HL-60/S4 (cell line): ENCODE data around the gene VPS33A.
"Not testable (repeated sequence)": the region's sequence is repeated elsewhere in the genome, so short reads cannot be mapped to it uniquely, and the experiment has no call there.

Experiments used
- in situ Hi-C: fragments of 300-500 bp; cut with MboI; formaldehyde crosslinking; loops from 2 replicates; pipeline ENCODE4 v1.14.3; 2022; ENCODE audit warnings: low sequenced_read_pairs

VPS33A gene

GRCh38 chr12:122258462-122258861 lies 7.8 kb downstream of the VPS33A start:
- in situ Hi-C loops = not testable (repeated sequence)

GRCh38 chr12:122250536-122250935 lies 15.8 kb downstream of the VPS33A start:
- in situ Hi-C loops = no loop called here

- in situ Hi-C loops = no loop called here
Observed at GRCh38 chr12:122250047-122250446, 16.2 kb downstream of the VPS33A start.

GRCh38 chr12:122245553-122245952 lies 20.7 kb downstream of the VPS33A start:
- in situ Hi-C loops = no loop called here

- in situ Hi-C loops = no loop called here
Observed at GRCh38 chr12:122244565-122245371, 21.5 kb downstream of the VPS33A start.

- in situ Hi-C loops = no loop called here
Observed at GRCh38 chr12:122243965-122244364, 22.3 kb downstream of the VPS33A start.

- in situ Hi-C loops = no loop called here
Observed at GRCh38 chr12:122238861-122239260, 27.4 kb downstream of the VPS33A start.

GRCh38 chr12:122235741-122236140 lies 30.6 kb downstream of the VPS33A start:
- in situ Hi-C loops = no loop called here

GRCh38 chr12:122232691-122233090 lies 33.6 kb downstream of the VPS33A start:
- in situ Hi-C loops = no loop called here

- in situ Hi-C loops = no loop called here
Observed at GRCh38 chr12:122230798-122231197, 35.5 kb downstream of the VPS33A start.

- in situ Hi-C loops = no loop called here
Observed at GRCh38 chr12:122228092-122228491, 38.2 kb downstream of the VPS33A start.

- in situ Hi-C loops = no loop called here
Observed at GRCh38 chr12:122227341-122227740, 39.0 kb downstream of the VPS33A start.

- in situ Hi-C loops = no loop called here
Observed at GRCh38 chr12:122226366-122227125, 39.7 kb downstream of the VPS33A start.

- in situ Hi-C loops = no loop called here
Observed at GRCh38 chr12:122225683-122226365, 40.5 kb downstream of the VPS33A start, which contains the start of gene DIABLO. TSS of gene DIABLO (minus strand) at chr12:122226052. CDS start at chr12:122226014, 38 bp downstream.

GRCh38 chr12:122216445-122216844 lies 49.8 kb downstream of the VPS33A start:
- in situ Hi-C loops = no loop called here

- in situ Hi-C loops = no loop called here
Observed at GRCh38 chr12:122215771-122216170, 50.5 kb downstream of the VPS33A start.

GRCh38 chr12:122208073-122208820 lies 58.0 kb downstream of the VPS33A start:
- in situ Hi-C loops = no loop called here

GRCh38 chr12:122207391-122207790 lies 58.9 kb downstream of the VPS33A start:
- in situ Hi-C loops = no loop called here

- in situ Hi-C loops = no loop called here
Observed at GRCh38 chr12:122206976-122207375, 59.3 kb downstream of the VPS33A start.

- in situ Hi-C loops = no loop called here
Observed at GRCh38 chr12:122206111-122206881, 60.0 kb downstream of the VPS33A start.
